Measurements from ENCODE around the gene SPNS3.

The SPNS3 gene

DNA sequence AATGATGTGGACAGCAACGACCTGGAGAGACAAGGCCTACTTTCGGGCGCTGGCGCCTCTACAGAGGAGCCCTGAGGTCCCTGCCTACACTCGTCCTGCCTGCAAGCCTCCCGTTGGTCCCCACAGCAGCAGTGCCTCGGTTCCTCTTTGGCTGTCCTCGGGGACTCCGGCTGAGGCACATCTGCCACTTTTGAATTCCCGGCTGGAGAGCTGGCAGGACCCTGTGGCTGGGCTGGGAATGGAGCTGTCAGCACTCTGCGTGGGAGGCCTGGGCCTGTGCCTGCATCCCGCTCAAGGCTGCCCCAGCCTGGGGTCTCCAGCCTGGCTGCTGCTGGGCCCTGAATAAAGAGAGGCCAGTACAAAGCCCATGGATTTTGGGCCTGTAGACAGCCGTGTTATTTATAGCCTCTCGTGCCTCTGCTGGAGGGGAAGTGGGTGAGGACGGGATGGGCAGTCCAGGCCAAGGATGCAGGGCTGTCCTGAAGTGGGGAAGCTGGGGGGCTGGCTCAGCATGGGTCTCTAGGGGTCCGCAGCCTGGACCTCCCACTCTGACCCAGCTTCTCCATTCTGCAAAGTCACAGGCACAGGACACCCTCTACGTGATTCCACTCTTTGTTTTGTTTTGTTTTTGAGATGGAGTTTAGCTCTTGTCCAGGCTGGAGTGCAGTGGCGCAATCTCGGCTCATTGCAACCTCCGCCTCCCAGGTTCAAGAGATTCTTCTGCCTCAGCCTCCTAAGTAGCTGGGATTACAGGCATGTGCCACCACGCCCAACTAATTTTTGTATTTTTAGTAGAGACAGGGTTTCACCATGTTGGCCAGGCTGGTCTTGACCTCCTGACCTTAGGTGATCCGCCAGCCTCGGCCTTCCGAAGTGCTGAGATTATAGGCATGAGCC lies 54.3 kb downstream of the SPNS3 start:
- Histone ChIP-seq H3F3A (ENCODE audit: insufficient read depth, low read length) (no peaks in the 10 kb centered on the region), H3K4me2 (ENCODE audit: low read depth, low read length) (no peak overlapping the region), H3K9me2 (replicated peaks; ENCODE audit: insufficient read depth, low read length) (no peaks in the 10 kb centered on the region), H3K36me3 (replicated peaks; ENCODE audit: insufficient read depth, low read length) (no peaks in the 10 kb centered on the region), H3K4me1 (ENCODE audit: low read length) (no peaks in the 10 kb centered on the region), H3K27me3 (replicated peaks; ENCODE audit: insufficient read depth, low read length) (peaks cover 12% of the 10 kb centered on the region), H3K9me3 (replicated peaks; ENCODE audit: insufficient read depth, low read length) (no peaks in the 10 kb centered on the region), H4K20me1 (ENCODE audit: insufficient read depth, low read length) (no peaks in the 10 kb centered on the region), H3K9ac (ENCODE audit: low read length) (no peak overlapping the region), H3K79me2 (ENCODE audit: low read length) (no peaks in the 10 kb centered on the region), H2AFZ (ENCODE audit: low read length) (no peak overlapping the region), H3K4me3 (ENCODE audit: low read length) (no peak overlapping the region), H3K27ac (ENCODE audit: low read length) (no peak overlapping the region)
- TF ChIP-seq EZH2 (optimal IDR thresholded peaks at IDR 0.05; ENCODE audit: low read depth, low read length) (no peak), EZH2phosphoT487 (IDR thresholded peaks at IDR 0.05; ENCODE audit: low read length) (no peak)
- TF ChIP-seq, protein P1, sequence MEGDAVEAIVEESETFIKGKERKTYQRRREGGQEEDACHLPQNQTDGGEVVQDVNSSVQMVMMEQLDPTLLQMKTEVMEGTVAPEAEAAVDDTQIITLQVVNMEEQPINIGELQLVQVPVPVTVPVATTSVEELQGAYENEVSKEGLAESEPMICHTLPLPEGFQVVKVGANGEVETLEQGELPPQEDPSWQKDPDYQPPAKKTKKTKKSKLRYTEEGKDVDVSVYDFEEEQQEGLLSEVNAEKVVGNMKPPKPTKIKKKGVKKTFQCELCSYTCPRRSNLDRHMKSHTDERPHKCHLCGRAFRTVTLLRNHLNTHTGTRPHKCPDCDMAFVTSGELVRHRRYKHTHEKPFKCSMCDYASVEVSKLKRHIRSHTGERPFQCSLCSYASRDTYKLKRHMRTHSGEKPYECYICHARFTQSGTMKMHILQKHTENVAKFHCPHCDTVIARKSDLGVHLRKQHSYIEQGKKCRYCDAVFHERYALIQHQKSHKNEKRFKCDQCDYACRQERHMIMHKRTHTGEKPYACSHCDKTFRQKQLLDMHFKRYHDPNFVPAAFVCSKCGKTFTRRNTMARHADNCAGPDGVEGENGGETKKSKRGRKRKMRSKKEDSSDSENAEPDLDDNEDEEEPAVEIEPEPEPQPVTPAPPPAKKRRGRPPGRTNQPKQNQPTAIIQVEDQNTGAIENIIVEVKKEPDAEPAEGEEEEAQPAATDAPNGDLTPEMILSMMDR (IDR thresholded peaks at IDR 0.05; ENCODE audit: low read length), result no peak
- DNase-seq, result no peak

- Histone ChIP-seq H3K79me2 (ENCODE audit: low read length) (no peaks in the 10 kb centered on the region), H3K27me3 (replicated peaks; ENCODE audit: insufficient read depth, low read length) (peaks cover 8% of the 10 kb centered on the region), H3K36me3 (replicated peaks; ENCODE audit: insufficient read depth, low read length) (no peaks in the 10 kb centered on the region), H3F3A (ENCODE audit: insufficient read depth, low read length) (no peaks in the 10 kb centered on the region), H3K9ac (ENCODE audit: low read length) (no peak overlapping the region), H3K27ac (ENCODE audit: low read length) (no peak overlapping the region), H4K20me1 (ENCODE audit: insufficient read depth, low read length) (no peaks in the 10 kb centered on the region), H3K4me1 (ENCODE audit: low read length) (no peaks in the 10 kb centered on the region), H2AFZ (ENCODE audit: low read length) (no peak overlapping the region), H3K9me3 (replicated peaks; ENCODE audit: insufficient read depth, low read length) (no peaks in the 10 kb centered on the region), H3K4me3 (ENCODE audit: low read length) (no peak overlapping the region), H3K9me2 (replicated peaks; ENCODE audit: insufficient read depth, low read length) (no peaks in the 10 kb centered on the region), H3K4me2 (ENCODE audit: low read depth, low read length) (no peak overlapping the region)
- TF ChIP-seq, protein P1 (IDR thresholded peaks at IDR 0.05; ENCODE audit: low read length), result no peak
- no peak for TF ChIP-seq EZH2phosphoT487 (IDR thresholded peaks at IDR 0.05; ENCODE audit: low read length)
- no peak for TF ChIP-seq EZH2 (optimal IDR thresholded peaks at IDR 0.05; ENCODE audit: low read depth, low read length)
- no peak for DNase-seq
Observed at GRCh38 chr17:4488989-4489595, 55.4 kb downstream of the SPNS3 start.

DNA sequence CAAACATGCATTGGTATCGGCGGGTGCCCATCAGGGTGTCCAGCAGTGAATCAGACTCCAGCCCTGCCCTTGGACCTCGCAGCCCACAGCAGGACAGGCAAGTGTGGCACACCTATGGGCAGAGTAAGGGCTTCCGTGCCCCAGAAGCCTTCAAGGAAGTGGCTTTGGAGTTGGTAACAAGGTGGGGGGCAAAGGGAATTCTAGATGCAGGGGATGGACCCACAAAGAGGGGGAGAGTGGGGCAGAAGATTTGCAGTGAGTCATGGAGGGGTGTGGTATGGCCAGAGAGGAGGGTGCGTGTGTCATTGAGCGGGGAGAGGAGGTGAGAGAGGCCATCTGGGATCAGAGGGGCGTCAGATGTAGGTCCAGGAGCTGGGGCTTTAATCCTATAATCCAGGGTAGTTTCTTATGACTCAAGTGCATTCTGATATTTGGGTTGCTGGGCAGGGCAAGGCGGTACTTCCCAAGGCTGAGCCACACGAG lies 56.4 kb downstream of the SPNS3 start:
- Histone ChIP-seq H4K20me1 (ENCODE audit: insufficient read depth, low read length) (no peaks in the 10 kb centered on the region), H3K4me1 (ENCODE audit: low read length) (no peaks in the 10 kb centered on the region), H3K9me2 (replicated peaks; ENCODE audit: insufficient read depth, low read length) (no peaks in the 10 kb centered on the region), H3K9me3 (replicated peaks; ENCODE audit: insufficient read depth, low read length) (no peaks in the 10 kb centered on the region), H3K27me3 (replicated peaks; ENCODE audit: insufficient read depth, low read length) (peaks cover 8% of the 10 kb centered on the region), H3K9ac (ENCODE audit: low read length) (no peak overlapping the region), H3F3A (ENCODE audit: insufficient read depth, low read length) (no peaks in the 10 kb centered on the region), H3K4me3 (ENCODE audit: low read length) (no peak overlapping the region), H3K36me3 (replicated peaks; ENCODE audit: insufficient read depth, low read length) (no peaks in the 10 kb centered on the region), H3K27ac (ENCODE audit: low read length) (no peak overlapping the region), H3K79me2 (ENCODE audit: low read length) (no peaks in the 10 kb centered on the region), H2AFZ (ENCODE audit: low read length) (no peak overlapping the region), H3K4me2 (ENCODE audit: low read depth, low read length) (no peak overlapping the region)
- TF ChIP-seq, protein P1 (IDR thresholded peaks at IDR 0.05; ENCODE audit: low read length), result no peak
- TF ChIP-seq EZH2 (optimal IDR thresholded peaks at IDR 0.05; ENCODE audit: low read depth, low read length) (no peak), EZH2phosphoT487 (IDR thresholded peaks at IDR 0.05; ENCODE audit: low read length) (no peak)
- DNase-seq, result no peak

Measured in MM.1S (cell line).